MM.1S (cell line): Measurements from ENCODE around the gene ATG12.

Experiments used
- EZH2 ChIP-seq: fragments of 300-600 bp; sonication (generic); optimal IDR thresholded peaks from 2 replicates; pipeline ENCODE3; 2017; ENCODE audit warnings: low read depth, mild to moderate bottlenecking, antibody characterized with exemption, low read length, mixed read lengths
- TF ChIP-seq, protein P1 (sequence below): fragments of 300-600 bp; sonication (generic); IDR thresholded peaks from 2 replicates; pipeline ENCODE4 v1.5.1; 2016; ENCODE audit warnings: antibody characterized with exemption, low read length, mixed read lengths

DNA sequence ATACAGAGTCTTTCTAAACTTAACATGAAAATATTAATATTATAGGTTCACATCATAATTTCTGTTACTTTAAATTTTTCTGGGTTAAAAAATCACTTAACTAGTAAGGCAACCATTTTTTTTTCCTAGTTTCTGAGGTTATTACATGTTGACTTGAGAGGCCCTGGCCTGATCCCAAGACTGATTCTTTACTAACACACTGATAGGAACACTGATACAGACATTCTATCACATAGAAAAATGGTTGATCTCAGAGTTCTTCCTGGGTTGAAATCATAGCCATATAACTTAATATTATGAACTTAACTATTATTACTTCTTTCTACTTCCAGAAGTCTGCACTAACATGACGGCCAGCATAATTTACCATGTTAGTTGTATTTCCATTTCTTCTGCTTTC, 43.3 kb upstream of the ATG12 start:
- TF ChIP-seq, protein P1, sequence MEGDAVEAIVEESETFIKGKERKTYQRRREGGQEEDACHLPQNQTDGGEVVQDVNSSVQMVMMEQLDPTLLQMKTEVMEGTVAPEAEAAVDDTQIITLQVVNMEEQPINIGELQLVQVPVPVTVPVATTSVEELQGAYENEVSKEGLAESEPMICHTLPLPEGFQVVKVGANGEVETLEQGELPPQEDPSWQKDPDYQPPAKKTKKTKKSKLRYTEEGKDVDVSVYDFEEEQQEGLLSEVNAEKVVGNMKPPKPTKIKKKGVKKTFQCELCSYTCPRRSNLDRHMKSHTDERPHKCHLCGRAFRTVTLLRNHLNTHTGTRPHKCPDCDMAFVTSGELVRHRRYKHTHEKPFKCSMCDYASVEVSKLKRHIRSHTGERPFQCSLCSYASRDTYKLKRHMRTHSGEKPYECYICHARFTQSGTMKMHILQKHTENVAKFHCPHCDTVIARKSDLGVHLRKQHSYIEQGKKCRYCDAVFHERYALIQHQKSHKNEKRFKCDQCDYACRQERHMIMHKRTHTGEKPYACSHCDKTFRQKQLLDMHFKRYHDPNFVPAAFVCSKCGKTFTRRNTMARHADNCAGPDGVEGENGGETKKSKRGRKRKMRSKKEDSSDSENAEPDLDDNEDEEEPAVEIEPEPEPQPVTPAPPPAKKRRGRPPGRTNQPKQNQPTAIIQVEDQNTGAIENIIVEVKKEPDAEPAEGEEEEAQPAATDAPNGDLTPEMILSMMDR: no peak
- TF ChIP-seq EZH2: no peak
